ENCODE results near the gene PDK3.

The PDK3 gene

GRCh38 chrX:24478509-24478908 lies 13.4 kb downstream of the PDK3 start:
- no peak for DNase-seq (ENCODE audit: low read depth)
- H3K4me3 ChIP-seq (ENCODE audit: low read depth, low read length): no peak overlapping the region
- TF ChIP-seq CTCF (IDR thresholded peaks at IDR 0.05; ENCODE audit: control insufficient read depth, extremely low read depth, insufficient read depth): no peak

- no peak overlapping the region for H3K4me3 ChIP-seq (ENCODE audit: low read depth, low read length)
- no peak for DNase-seq (ENCODE audit: low read depth)
- TF ChIP-seq CTCF (IDR thresholded peaks at IDR 0.05; ENCODE audit: control insufficient read depth, extremely low read depth, insufficient read depth): no peak
Measured at GRCh38 chrX:24479924-24480323, 14.8 kb downstream of the PDK3 start.

GRCh38 chrX:24480400-24480865 lies 15.3 kb downstream of the PDK3 start:
- H3K4me3 ChIP-seq (ENCODE audit: low read depth, low read length): no peak overlapping the region
- no peak for DNase-seq (ENCODE audit: low read depth)
- TF ChIP-seq CTCF (IDR thresholded peaks at IDR 0.05; ENCODE audit: control insufficient read depth, extremely low read depth, insufficient read depth): no peak

GRCh38 chrX:24482823-24483415 lies 17.8 kb downstream of the PDK3 start:
- TF ChIP-seq CTCF (IDR thresholded peaks at IDR 0.05; ENCODE audit: control insufficient read depth, extremely low read depth, insufficient read depth): no peak
- H3K4me3 ChIP-seq (ENCODE audit: low read depth, low read length): no peak overlapping the region
- DNase-seq (ENCODE audit: low read depth): no peak

GRCh38 chrX:24483596-24483995 lies 18.5 kb downstream of the PDK3 start:
- DNase-seq (ENCODE audit: low read depth): no peak
- H3K4me3 ChIP-seq (ENCODE audit: low read depth, low read length): no peak overlapping the region
- TF ChIP-seq CTCF (IDR thresholded peaks at IDR 0.05; ENCODE audit: control insufficient read depth, extremely low read depth, insufficient read depth): no peak

GRCh38 chrX:24485323-24485722 lies 20.2 kb downstream of the PDK3 start:
- no peak for TF ChIP-seq CTCF (IDR thresholded peaks at IDR 0.05; ENCODE audit: control insufficient read depth, extremely low read depth, insufficient read depth)
- no peak for DNase-seq (ENCODE audit: low read depth)
- H3K4me3 ChIP-seq (ENCODE audit: low read depth, low read length): no peak overlapping the region
